Measurements from ENCODE around the gene HLA-DMA. TPM values are rescaled to one million over a fixed set of nuclear protein-coding genes. Genes with fewer than 3 reads are reported as not detected.
A peak's percentile ranks its signal among the peaks of the same experiment; 100 is the strongest.

HLA-DMA gene
- polyA plus RNA-seq (ENCODE audit: insufficient read depth in 1 of 5, insufficient read length in 5 of 5, low replicate concordance in 1 of 5) = 10 to 100 TPM in 4 of 5 donors, 1 to 10 TPM in 1; 9.9 to 22.1 (median 11.2) TPM
- long read RNA-seq, donor 1, transcript HLA-DMA-201 (5 exons, 1,123 nt) = major isoform, 5 of 15 reads
- long read RNA-seq, donor 1, transcript HLA-DMA-209 (2 exons, 657 nt) = major isoform, 5 of 15 reads
- long read RNA-seq, donor 1, partial matches to known transcripts = 5 of 15 reads
- long read RNA-seq, donor 1, other reads (novel, unspliced or antisense) = 0 of 15 reads
- long read RNA-seq, donor 2, partial matches to known transcripts = 0 of 5 reads
- long read RNA-seq, donor 2, other reads (novel, unspliced or antisense) = 0 of 5 reads
- long read RNA-seq, donor 3, transcript HLA-DMA-201 (5 exons, 1,123 nt) = major isoform, 15 of 61 reads
- long read RNA-seq, donor 3, partial matches to known transcripts = 43 of 61 reads
- long read RNA-seq, donor 3, other reads (novel, unspliced or antisense) = 0 of 61 reads
- long read RNA-seq, donor 4, transcript HLA-DMA-201 (5 exons, 1,123 nt) = major isoform, 6 of 255 reads
- long read RNA-seq, donor 4, partial matches to known transcripts = 247 of 255 reads
- long read RNA-seq, donor 4, other reads (novel, unspliced or antisense) = 0 of 255 reads
- long read RNA-seq, donor 5, partial matches to known transcripts = 0 of 8 reads
- long read RNA-seq, donor 5, other reads (novel, unspliced or antisense) = 0 of 8 reads
- long read RNA-seq, donor 6, transcript HLA-DMA-209 (2 exons, 657 nt) = major isoform, 8 of 16 reads
- long read RNA-seq, donor 6, transcript HLA-DMA-201 (5 exons, 1,123 nt) = minor isoform, 5 of 16 reads
- long read RNA-seq, donor 6, partial matches to known transcripts = 0 of 16 reads
- long read RNA-seq, donor 6, other reads (novel, unspliced or antisense) = 0 of 16 reads
- long read RNA-seq, donor 7, transcript HLA-DMA-201 (5 exons, 1,123 nt) = major isoform, 6 of 377 reads
- long read RNA-seq, donor 7, partial matches to known transcripts = 354 of 377 reads
- long read RNA-seq, donor 7, other reads (novel, unspliced or antisense) = 14 of 377 reads
- long read RNA-seq, donor 8, partial matches to known transcripts = 0 of 1 reads
- long read RNA-seq, donor 8, other reads (novel, unspliced or antisense) = 0 of 1 reads

DNA sequence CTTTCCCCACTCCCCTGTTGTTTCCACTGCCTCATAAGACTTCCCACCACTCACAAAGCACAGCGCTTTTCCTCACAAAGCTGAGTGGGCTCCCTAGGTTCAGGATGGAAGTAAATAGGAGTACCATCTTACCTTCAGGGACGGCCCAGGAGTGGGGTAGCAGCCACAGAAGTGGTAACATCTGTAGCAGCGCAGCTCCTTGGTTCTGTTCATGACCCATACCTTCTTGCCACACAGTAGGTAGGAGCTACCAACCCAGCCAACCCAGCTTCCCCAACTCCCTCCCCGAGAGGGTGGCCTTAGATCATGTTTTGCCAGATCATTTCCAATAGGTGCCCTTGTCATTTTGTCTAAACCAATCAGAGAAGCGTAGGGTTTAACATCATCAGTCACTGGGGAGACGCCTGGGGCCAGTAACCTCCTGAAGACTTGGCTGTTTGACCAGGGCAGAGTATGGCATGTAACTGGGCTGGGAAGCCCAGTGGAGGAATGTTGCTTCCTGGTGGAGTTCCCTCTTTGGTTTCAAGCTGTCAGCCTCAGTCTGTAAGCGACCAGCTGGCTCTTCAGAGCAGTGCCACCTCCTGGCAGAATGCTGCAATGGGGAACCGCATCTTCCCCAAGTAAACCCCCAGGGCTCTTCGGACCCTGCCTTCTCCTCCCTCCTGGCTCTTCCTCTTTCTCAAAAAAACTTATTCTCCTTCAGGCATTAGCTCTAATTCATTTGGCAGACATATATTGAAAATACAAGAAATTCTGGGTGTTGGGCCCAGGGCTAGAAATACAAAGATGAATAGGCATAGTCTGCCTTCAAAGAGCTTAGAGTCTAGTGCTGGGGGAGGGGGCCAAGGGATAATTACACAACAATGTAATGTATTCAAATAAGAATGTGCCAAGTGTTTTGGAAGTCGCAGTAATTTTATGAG, at the start of gene HLA-DMA:
Gene HLA-DMA (minus strand): TSS at position 281 of the 923 bp plus-strand sequence. CDS start 61 bp downstream, at position 220.
- peak; percentile 76 to 82 for DNase-seq

DNA sequence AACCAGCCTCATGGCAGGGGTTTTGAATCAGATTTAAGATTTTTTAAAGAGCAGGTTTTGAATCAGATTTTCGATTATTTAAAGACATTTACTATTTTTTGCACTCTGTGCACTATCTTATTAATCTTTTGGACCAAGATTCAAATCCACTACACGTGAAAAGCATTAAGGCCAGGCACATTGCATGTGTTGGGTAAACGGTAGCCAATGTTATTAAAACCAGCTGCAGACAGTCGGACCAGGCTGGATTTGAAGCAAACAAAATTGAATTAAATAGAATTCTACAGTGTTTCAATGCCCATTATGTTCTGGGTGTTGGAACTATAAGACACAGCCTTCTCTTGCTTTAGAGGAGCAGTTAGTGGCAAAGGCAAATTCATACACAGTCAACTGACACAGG, 48.8 kb upstream of the HLA-DMA start:
- no peak for DNase-seq

DNA sequence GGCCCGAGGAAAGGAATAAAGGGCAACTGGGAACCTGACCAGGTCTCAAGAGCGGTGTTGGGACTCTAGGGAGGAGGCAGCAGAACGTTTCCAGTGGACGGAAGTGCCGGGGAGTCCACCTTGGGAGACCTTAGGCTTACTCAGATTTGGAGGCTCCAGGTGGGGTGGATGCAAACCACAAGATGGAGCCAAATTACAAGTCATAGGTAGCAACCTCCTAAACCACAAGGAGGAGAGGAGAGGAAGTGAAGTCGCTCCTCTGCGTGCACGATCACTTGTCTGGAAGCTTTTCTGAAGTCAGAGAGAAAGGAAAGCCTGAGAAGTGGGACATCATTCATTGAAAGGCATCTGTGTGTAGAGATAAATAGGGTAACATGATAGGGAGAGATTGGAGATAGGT, 47.2 kb upstream of the HLA-DMA start:
- no peak for DNase-seq

DNA sequence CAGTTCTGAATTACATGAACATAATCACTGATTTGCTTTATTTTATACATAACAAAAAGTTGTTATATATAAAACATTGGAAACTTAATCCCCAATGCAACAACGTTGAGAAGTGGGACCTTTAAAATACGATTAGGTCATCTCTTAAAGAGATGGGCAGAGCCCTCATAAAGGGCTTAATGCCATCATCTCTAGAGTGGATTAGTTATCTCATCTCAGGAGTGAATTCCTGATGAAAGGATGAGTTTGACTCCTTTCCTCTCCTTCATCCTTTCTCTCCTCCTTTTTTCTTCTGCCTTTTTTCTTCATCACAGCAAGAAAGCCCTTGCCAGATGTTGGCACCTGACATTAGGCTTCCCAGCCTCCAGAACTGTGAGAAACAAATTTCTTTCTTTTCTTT, 42.6 kb upstream of the HLA-DMA start:
- no peak for DNase-seq

DNA sequence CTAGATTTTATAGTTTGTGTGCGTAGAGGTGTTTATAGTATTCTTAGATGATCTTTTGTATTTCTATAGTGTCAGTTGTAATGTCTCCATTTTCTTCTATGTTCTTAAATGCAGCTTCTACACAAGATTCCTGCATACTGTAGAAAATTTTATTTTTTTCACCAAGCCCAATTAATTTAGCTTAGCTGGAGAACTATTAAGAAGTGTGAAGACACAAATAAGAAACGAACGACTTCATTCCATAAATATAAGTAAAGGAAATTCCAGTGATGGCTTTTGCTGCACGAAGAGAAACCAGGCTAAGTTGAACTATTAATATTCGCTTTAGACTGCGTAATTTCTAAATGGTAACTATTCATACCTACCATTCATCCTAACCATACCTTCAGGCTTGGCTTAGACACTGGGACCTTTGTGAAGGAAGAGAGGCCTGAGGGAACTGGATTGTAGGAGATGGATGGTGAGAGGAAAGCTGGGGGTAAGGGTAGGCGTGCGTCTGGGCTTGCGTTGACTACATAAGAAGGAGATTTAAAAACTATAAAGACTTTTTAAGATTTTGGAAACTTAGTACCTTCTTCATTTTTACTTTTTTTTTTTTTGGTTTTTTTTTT, 40.6 kb upstream of the HLA-DMA start:
- DNase-seq = no peak

DNA sequence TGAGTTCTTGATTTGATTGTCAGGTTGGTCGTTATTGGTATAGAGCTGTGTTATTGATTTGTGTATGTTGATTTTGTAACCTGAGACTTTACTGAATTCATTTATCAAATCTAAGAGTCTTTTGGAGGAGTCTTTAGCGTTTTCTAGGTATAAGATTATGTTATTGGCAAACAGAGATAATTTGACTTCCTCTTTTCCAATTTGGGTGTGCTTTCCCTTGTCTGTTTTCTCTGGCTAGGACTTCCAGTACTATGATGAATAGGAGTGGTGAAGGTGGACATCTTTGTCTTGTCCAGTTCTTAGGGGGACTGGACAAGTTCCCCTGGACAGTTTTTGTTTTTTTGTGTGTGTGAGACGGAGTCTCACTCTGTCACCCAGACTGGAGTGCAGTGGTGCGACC, 39.1 kb upstream of the HLA-DMA start:
- no peak for DNase-seq

DNA sequence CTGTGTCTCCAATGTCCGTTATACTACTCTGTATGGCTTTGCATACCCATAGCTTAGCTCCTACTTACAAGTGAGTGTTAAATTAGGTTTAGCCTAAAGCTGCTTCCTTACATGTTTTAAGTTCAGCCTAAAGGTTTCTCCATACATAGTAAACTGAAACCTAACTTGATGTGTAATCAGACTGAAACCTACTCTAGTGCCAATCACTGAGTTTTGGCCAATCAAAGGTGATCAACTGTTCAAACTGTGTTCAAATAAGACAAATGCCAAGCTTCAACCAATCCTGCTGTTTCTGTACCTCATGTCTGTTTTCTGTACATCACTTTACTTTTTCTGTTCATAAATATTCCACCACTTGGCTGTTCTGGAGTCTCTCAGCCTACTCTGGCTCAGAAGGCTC, 36.5 kb upstream of the HLA-DMA start:
- DNase-seq = no peak

DNA sequence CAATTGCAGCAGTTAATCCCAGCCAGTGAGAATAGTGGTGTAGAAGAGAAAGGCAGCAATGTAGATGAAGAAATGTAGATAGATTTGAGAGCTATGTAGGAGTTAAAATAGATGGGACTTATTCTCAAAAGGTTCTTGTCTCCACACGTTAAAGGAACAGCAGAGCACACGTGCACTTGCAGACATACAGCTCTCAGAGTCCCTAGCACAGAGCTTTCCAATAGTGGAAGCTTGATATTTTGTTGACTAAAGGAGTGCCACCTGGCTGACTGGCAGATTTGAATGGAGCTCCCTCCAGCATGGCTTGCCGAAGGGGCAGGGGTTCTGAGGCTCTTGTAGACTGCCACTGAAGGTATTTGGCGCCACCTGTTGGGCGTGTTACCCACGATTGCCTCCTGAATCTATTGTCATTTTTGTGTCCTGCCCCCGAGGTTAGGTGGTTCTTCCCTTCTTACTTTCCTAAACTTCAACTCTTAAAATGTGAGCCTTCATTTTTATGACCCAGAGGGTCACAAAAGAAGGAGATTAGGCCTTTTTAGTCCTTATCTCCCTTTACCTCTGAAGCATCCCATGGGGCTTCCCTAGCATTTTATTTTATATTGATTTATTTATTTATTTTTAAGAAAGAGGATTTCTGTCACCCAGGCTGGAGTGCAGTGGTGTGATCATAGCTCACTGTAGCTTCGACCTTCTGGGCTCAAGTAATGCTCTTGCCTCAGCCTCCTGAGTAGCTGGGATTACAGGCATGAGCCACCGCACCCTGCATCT, 31.9 kb upstream of the HLA-DMA start:
- peak; percentile 70 to 79 for DNase-seq

DNA sequence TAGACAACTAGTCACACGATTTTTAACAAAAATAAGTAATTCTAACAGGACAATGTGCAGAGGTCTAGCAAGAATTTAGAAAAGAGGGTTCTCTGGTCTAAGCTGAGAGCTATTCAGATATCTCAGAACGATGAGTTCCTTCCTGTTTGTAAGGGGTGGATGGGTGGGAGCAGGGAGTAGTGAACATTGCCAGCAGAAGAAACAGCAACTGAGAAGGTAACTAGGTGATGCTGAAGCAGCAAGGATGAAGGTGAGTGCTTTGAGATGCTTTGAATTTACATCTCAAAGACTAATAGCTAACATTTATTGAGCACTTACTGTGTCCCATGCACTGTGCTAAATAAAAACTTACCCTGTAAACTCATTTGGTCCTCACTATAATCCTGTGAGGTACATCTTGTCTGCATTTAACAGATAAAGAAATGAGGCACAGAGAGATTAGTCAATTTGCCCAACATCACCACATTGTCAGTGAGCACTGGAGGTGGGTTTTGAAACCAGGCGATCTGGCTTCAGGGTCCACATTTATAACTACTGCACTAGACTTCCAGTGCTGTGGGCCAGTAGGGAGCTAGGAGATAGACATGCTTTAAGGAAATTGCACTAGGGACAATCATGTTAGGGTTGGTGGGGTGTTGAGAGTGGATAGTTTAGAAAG, 31.2 kb upstream of the HLA-DMA start:
- no peak for DNase-seq

DNA sequence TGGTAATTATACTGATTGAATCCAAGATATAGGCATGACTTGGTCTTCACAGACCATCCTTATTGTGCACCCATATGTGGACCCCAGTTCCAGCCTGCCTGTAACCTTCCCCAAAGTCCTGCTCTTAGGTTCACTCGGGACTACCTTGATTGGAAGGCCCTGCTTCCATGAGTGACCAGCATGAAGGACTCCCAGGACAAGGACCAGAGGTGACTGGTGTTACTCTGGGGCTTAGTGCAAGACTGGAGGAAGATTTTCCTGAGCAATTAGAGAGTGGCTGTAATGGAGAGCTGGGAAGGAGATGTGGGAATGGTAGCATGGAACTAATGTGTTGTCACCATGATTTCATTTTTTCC, 30.6 kb upstream of the HLA-DMA start:
- DNase-seq = no peak

DNA sequence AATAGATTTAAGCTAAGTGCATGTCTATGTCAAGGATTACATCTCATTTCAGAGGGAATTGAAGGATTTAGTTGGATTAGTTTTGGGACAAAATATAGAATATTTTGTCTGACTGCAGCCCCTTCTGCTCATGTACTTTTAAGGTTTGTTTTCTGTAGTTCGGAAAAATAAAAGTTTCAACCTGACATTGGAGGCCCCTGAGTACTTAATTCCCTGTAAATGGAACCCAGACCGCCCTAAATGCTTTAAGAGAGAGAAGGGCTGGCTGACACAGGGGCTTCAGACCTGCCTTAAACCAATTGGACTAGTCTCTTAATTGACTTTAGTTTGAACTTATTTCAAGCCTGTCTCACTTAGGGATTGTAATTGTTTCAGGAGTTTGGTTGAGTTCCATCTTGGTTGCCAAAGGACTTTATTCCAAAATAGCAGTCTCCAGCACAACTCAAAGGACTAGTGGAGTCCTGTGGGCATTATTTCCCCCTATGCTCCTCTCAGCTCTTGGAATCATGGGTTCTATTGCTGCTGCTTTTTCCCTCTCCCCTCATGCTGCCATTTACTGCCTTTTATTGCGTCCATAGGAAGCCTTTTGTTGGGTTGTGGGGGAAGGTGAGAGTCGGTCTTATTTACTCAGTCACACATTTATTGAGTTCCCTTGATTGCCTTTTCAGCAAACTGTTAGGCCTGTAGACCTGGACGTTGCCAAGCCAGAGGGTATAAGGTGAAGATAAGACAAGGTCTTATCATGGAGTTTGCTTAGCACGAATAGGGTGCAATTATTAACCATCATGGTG, 30.0 kb upstream of the HLA-DMA start:
- no peak for DNase-seq

DNA sequence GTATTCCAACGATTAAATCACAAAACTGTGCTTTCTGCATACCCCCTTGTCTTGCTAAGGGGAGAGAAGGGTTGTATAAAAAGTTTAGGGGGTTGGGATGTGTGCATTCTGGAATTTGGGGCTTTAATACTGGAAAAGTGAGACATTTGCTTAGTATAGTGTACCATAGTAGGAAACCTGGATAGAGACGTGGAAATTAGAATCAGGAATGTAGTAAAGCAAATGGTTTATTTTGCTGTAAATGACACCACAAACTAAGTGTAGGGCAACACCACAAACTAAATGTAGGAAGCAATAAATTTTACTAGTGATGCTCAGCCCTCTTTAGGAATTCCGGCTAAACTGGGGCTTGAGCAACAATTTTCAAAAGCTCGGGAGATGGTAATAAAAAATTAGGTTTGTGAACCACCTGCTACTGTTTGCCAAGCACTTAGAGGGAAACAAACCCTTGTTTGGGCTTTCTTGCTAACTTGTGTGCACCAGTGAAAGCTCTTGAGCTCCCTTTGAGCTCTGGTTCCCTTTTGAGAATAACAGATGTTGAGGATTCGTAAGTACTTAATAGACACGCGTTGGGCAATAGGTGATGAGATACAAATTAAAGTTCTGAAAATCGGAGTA, 29.3 kb upstream of the HLA-DMA start:
- peak in 1 of 2 donors; percentile 25 for DNase-seq

DNA sequence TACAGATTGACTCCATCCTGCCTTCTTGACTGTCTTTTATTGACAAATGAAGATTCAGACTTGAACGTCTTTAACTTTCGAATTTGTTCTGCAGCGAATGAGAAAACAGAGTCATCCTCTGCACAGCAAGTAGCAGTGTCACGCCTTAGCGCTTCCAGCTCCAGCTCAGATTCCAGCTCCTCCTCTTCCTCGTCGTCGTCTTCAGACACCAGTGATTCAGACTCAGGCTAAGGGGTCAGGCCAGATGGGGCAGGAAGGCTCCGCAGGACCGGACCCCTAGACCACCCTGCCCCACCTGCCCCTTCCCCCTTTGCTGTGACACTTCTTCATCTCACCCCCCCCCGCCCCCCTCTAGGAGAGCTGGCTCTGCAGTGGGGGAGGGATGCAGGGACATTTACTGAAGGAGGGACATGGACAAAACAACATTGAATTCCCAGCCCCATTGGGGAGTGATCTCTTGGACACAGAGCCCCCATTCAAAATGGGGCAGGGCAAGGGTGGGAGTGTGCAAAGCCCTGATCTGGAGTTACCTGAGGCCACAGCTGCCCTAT, 27.7 kb upstream of the HLA-DMA start:
- no peak for DNase-seq

DNA sequence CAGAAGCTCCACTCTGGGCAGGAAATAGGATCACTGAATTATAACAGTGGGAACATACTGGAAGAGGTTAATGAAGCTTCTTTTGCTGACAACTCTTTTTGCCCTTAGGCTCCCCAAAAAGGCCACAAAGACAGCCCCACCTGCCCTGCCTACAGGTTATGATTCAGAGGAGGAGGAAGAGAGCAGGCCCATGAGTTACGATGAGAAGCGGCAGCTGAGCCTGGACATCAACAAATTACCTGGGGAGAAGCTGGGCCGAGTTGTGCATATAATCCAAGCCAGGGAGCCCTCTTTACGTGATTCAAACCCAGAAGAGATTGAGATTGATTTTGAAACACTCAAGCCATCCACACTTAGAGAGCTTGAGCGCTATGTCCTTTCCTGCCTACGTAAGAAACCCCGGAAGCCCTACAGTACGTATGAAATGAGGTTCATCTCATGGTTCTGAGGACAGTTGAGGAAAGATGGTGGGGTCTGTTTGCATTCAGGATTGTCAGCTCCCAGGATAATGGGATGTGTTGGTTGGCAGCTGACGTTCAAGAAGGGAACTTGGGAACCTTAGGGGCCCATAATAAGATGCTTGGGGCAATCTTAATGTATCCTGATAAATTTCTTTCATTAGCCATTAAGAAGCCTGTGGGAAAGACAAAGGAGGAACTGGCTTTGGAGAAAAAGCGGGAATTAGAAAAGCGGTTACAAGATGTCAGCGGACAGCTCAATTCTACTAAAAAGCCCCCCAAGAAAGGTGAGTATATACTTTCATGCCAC, 27.0 kb upstream of the HLA-DMA start:
- DNase-seq = no peak

DNA sequence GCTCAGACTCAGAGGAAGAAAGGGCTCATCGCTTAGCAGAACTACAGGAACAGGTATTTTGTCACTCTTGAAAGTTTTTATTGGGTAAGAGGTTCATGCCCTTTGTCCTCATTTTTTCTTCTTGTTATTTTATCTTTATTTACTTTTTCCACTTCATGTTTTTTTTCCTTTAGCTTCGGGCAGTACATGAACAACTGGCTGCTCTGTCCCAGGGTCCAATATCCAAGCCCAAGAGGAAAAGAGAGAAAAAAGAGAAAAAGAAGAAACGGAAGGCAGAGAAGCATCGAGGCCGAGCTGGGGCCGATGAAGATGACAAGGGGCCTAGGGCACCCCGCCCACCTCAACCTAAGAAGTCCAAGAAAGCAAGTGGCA, 25.0 kb upstream of the HLA-DMA start:
- DNase-seq = no peak

DNA sequence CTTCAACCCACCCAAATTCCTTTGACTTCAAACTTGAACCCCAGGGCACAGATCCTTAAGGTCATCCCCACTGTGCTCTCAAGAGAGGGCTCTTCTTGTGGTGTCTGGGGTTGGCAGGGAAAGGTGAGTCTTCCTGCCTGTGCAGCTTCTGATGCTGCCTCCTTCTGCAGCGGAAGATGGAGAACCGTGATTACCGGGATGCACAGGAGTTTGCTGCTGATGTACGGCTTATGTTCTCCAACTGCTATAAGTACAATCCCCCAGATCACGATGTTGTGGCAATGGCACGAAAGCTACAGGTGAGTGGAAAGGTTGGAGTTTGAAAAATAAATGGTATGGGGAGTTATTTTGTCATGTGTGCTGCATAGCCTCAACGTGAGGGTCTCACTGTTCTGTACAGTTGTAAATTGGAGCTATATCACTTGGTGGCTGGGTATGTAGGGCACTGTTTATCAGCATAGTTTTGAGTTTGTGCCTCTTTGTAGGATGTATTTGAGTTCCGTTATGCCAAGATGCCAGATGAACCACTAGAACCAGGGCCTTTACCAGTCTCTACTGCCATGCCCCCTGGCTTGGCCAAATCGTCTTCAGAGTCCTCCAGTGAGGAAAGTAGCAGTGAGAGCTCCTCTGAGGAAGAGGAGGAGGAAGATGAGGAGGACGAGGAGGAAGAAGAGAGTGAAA, 24.5 kb upstream of the HLA-DMA start:
- no peak for DNase-seq

Data from right lung (tissue), 10 donors.